ENCODE measurements around the gene UBE2QL1. TPM values are rescaled to one million over a fixed set of nuclear protein-coding genes. Genes with fewer than 3 reads are reported as not detected.
A peak's percentile ranks its signal among the peaks of the same experiment; 100 is the strongest.

Gene UBE2QL1
- total and polyA plus RNA-seq, 8 donors: 0.58 to 6.1 (median 0.95) TPM; not detected in 1

- peak; percentile 43 to 44 for DNase-seq
- TF ChIP-seq POLR2AphosphoS5 (IDR thresholded peaks at IDR 0.05) (peak in 1 of 3 donors; percentile 14), POLR2A (IDR thresholded peaks at IDR 0.05) (no peak), EP300 (IDR thresholded peaks at IDR 0.05) (no peak)
- TF ChIP-seq, protein P1, sequence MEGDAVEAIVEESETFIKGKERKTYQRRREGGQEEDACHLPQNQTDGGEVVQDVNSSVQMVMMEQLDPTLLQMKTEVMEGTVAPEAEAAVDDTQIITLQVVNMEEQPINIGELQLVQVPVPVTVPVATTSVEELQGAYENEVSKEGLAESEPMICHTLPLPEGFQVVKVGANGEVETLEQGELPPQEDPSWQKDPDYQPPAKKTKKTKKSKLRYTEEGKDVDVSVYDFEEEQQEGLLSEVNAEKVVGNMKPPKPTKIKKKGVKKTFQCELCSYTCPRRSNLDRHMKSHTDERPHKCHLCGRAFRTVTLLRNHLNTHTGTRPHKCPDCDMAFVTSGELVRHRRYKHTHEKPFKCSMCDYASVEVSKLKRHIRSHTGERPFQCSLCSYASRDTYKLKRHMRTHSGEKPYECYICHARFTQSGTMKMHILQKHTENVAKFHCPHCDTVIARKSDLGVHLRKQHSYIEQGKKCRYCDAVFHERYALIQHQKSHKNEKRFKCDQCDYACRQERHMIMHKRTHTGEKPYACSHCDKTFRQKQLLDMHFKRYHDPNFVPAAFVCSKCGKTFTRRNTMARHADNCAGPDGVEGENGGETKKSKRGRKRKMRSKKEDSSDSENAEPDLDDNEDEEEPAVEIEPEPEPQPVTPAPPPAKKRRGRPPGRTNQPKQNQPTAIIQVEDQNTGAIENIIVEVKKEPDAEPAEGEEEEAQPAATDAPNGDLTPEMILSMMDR (IDR thresholded peaks at IDR 0.05): no peak
- Histone ChIP-seq H3K27me3 (peaks cover 0 to 4% (median 0%) of the 10 kb centered on the region in 3 donors), H3K9me3 (no peaks in the 10 kb centered on the region), H3K4me1 (peaks cover 4 to 26% (median 12%) of the 10 kb centered on the region in 4 donors), H3K4me3 (no peak overlapping the region), H3K36me3 (peaks cover 0 to 12% (median 4%) of the 10 kb centered on the region in 4 donors), H3K27ac (peak overlapping the region; percentile 36 to 61 (median 48))
- intact Hi-C loops (cut with DNase I; ENCODE audit: low total_unique reads): no loop called here
- WGBS, 5 donors: 28 to 58% (median 40%) methylated on average over 8 of the region's 8 CpGs
Measured at GRCh38 chr5:6495433-6496206, 47.0 kb downstream of the UBE2QL1 start.

DNA sequence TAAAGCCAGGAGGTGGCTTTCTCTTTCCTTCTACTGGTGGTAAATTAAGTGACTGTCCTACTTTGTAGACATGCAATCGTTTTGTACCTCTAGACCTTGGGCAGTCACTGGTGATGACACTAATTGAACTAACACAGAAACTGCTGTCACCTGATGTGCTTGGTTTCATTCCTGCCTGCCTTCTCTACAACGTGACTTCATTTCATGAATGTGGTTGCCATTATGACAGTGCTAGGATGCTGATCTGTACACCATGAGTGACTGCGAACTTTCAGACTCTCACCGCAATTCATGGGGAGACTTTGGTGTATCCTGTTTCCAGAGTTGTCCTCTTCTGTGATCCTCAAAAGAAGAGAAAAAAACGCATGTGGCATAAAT, 47.5 kb downstream of the UBE2QL1 start:
- peaks cover 0 to 10% (median 4%) of the 10 kb centered on the region in 4 donors for H3K36me3 ChIP-seq
- peaks cover 4 to 26% (median 12%) of the 10 kb centered on the region in 4 donors for H3K4me1 ChIP-seq
- peaks cover 0 to 4% (median 0%) of the 10 kb centered on the region in 3 donors for H3K27me3 ChIP-seq
- 59 to 67% (median 59%) methylated on average over 5 of the region's 5 CpGs for WGBS, 5 donors
- H3K9me3 ChIP-seq: no peaks in the 10 kb centered on the region
- H3K27ac ChIP-seq: peak overlapping the region in 2 of 5 donors; percentile 47 to 61
- H3K4me3 ChIP-seq: no peak overlapping the region
- intact Hi-C loops (cut with DNase I; ENCODE audit: low total_unique reads): no loop called here
- TF ChIP-seq, protein P1 (IDR thresholded peaks at IDR 0.05): no peak
- no peak for DNase-seq

DNA sequence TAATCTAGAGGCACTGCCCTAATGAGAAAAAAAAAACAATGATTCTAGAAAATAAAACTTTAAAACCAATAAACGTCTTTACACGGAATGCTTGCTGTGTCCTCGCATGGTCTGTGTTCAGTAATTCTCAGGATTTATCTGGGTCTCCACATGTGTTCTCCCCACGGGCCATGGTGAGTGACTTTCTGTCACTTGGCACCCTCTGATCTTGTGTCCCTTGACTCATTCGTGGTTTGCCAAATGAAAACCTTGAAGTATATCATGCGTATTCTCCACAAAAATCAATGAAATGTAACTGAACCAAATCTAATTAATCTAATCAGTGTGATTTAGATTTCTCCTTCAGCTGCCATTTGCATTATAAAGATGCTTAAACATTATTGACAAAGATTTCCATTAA, 48.0 kb downstream of the UBE2QL1 start:
- H3K27me3 ChIP-seq: peaks cover 0 to 3% (median 0%) of the 10 kb centered on the region in 3 donors
- H3K4me1 ChIP-seq: peaks cover 4 to 26% (median 12%) of the 10 kb centered on the region in 4 donors
- 76 to 83% (median 79%) methylated on average over 6 of the region's 6 CpGs for WGBS, 5 donors
- H3K36me3 ChIP-seq: peaks cover 0 to 6% (median 2%) of the 10 kb centered on the region in 4 donors
- intact Hi-C loops (cut with DNase I; ENCODE audit: low total_unique reads): no loop called here
- DNase-seq: no peak
- H3K9me3 ChIP-seq: no peaks in the 10 kb centered on the region
- peak overlapping the region in 1 of 5 donors; percentile 47 for H3K27ac ChIP-seq
- TF ChIP-seq POLR2AphosphoS5 (IDR thresholded peaks at IDR 0.05) (no peak), POLR2A (IDR thresholded peaks at IDR 0.05) (no peak), EP300 (IDR thresholded peaks at IDR 0.05) (no peak)
- TF ChIP-seq, protein P1 (IDR thresholded peaks at IDR 0.05): no peak
- H3K4me3 ChIP-seq: no peak overlapping the region

GRCh38 chr5:6497262-6497661, 48.6 kb downstream of the UBE2QL1 start:
- H3K27ac ChIP-seq: no peak overlapping the region
- H3K9me3 ChIP-seq: no peaks in the 10 kb centered on the region
- H3K4me1 ChIP-seq: peaks cover 4 to 26% (median 12%) of the 10 kb centered on the region in 4 donors
- no peaks in the 10 kb centered on the region for H3K27me3 ChIP-seq
- intact Hi-C loops (cut with DNase I; ENCODE audit: low total_unique reads): no loop called here
- H3K4me3 ChIP-seq: no peak overlapping the region
- 29 to 59% (median 39%) methylated on average over 1 of the region's 1 CpG for WGBS, 5 donors
- H3K36me3 ChIP-seq: no peaks in the 10 kb centered on the region
- DNase-seq: no peak
- TF ChIP-seq POLR2AphosphoS5 (IDR thresholded peaks at IDR 0.05) (no peak), EP300 (IDR thresholded peaks at IDR 0.05) (no peak), POLR2A (IDR thresholded peaks at IDR 0.05) (no peak)
- TF ChIP-seq, protein P1 (IDR thresholded peaks at IDR 0.05): no peak
